ENCODE measurements around the gene C19orf25.
"Not testable (repeated sequence)": the region's sequence is repeated elsewhere in the genome, so short reads cannot be mapped to it uniquely, and the experiment has no call there.

C19orf25 gene

DNA sequence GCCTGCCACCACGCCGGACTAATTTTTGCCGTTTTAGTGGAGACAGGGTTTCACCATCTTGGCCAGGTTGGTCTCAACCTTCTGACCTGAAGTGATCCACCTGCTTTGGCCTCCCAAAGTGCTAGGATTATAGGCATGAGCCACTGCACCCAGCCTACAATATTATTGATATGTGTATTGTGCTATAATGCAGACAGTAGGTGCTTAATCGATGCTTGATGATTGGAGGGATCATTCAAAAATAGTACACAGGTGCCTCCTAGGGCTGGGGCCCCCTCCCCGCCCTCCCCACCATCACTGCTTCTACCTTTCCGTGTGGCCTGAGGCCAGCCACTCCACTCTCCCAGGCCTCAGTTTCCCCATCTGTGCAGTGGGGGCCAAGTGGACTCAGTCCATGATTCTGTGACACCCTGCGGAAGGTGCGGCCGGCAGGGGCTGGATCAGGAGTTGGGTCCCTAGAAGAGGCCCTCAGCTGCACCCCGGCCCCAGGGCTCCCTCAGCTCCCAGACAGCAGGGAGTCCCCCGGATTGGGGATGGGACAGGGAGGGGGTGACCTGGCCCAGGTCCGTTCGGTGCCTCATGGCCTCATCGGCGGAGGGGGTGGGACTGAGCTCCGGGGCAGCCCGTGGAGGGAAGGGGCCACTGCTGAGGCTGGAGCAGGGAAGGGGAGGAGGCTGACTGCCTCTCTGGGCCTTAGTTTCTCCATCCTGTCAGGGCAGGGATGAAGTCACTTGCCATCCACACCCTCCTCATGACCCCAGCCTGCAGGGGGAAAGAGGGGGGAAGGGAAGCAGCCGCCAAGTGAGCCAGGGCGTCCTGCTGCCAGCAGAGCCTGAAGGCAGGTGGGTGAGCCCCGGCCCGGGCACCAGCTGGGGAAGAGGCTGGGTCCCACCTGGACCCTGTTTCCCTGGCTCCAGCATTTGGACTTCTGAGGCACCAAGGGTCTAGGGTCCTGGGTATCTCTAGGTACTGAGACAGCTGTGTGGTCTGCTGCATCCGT lies 32.6 kb upstream of the C19orf25 start:
- FAIRE-seq, result no peak

DNA sequence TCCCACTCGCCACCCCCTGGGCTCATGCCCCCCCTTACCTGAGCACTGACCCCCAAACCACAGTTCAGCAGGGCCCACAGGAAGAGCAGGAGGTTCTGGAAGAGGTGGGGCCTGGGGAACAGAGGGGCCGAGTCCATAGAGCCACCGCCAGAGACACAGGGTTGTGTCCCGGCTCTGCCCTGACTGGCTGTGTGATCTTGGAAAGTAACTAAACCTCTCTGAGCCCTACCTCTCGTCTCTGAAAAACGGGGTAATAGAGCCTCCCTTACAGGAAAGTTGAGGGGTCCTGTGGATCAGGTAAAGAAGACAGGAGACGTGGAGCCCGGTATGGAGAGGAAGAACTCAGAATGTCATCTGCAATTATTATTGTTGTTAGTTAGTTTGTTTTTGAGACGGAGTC lies 31.8 kb upstream of the C19orf25 start:
- FAIRE-seq, result no peak

DNA sequence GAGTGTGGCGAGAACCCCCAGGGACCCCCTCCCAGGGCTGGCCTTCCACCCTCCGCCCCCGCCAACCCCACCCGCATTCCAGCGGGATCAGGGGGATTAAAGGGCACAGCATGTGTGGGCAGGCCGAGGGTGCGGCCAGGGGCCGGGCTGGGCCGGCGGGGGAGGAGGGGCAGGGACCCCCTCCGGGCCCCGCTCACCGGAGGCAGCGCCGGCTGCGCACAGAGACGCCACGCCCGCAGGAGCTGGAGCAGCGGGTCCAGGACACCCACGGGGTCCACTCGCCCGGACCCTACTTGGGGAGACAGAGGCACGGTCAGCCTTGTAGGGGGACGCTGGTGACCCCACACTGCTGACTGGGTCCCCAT lies 31.4 kb upstream of the C19orf25 start:
- FAIRE-seq, result no peak

DNA sequence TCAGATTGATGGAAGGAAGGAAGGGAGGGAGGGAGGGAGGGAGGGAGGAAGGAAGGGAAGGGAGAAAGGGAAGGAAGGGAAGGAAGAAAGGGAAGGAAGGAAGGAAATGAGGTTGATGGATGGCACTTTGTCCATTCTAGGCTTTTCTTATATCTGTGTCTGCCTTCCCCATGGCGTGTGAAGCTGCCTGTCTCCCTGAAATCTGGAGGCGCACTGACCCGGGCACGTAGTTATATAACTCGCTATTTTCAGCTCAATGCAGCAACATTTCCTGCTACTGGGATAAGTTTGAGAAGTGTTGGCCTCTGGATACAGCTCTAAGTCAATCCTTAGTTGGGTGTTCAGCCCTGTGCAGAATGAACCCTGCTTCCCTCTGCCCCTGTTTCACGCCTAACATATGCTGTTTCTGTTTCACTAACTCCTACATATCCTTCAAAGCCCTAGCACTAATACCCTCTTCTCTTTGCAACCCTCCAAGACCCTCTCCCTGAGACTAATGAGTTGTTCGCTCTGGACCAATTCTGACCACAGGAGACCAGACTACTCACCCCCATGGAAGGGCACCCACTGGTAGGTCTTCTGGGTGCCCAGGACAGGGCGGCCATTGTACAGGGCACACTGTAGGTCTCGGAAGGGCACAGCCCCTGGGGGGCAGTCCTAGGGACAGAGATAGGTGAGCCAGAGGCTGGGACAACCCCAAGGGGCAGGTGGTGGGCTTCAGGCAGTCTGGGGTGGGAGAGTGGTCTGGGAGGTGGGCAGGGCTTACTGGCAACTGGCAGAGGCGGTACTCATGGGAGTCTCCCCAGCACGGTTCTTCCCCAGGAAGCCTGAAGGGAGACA lies 30.8 kb upstream of the C19orf25 start:
- FAIRE-seq, result no peak

DNA sequence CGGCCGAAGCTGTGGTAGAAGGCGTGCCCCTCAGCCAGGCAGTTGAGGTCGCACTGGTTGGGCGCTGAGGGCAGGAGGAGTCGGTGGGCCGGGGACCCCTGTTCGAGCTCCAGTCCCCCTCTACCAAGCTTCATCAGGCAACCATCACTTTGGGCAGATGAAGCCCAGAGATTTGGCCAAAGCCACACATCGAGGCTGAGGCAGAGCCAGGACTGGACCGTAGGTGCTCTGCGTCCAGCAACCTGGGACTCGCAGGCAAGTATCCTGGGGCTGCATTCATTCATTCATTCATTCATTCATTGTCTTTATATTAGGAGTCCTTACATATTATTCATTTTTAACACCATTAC lies 29.5 kb upstream of the C19orf25 start:
- no peak for FAIRE-seq

DNA sequence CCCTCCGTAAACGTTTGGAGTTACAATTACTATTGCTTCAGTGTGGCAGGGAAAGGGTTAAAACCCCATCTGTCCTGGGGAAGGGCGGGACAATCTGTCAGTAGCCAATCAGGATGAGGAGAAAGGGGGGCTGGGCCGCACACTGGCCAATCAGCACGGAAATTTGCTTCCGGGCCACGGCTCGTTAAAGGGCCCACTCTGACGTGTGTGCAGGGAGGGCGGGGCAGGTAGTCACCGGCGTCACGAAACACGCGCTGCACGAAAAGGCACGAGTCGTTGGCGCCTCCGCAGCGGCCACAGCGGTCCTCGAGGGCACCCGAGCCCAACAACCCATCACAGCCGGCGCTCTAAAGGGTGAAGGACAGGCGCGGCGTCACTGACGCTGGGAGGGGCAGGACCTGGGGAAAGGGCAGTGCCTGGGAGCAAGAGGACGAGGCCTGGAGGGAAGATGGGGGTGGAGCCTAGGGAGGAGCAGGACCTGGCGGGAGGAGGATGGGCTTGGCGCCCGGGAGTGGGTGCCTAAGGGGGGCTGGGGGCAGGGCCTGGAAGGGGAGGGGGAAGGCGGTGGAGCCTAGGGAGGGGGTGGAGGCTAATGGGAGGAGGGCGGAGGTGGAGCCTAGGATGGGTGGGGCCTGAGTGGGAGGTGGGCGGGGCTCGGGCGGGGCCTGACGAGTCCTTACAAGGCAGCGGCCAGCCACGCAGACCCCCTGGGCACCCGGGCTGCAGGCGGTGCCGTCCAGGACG lies 28.9 kb upstream of the C19orf25 start:
- FAIRE-seq, result peak; percentile 92

DNA sequence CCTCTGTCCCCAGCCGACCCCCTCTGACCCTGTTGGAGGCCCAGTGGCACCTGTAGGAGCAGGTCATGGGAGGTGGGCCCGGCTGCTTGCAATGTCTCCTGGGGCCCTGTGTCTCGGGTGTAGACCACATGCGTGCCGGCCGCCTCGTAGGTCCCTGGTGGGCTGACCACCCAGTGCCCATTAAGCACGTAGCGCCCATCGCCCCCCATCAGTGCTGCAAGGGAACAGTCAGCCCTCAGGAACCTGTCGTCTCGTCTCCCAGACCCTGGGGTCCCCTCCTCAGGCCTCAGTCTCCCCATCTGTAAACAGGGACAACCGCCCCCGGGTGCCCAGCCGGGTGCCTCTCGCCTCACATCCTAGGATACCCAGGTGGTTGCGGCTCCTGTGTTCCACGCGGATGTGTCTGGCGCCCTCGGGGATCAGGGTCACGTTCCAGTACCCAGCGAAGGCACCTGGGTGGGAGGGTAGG lies 28.2 kb upstream of the C19orf25 start:
- no peak for FAIRE-seq

DNA sequence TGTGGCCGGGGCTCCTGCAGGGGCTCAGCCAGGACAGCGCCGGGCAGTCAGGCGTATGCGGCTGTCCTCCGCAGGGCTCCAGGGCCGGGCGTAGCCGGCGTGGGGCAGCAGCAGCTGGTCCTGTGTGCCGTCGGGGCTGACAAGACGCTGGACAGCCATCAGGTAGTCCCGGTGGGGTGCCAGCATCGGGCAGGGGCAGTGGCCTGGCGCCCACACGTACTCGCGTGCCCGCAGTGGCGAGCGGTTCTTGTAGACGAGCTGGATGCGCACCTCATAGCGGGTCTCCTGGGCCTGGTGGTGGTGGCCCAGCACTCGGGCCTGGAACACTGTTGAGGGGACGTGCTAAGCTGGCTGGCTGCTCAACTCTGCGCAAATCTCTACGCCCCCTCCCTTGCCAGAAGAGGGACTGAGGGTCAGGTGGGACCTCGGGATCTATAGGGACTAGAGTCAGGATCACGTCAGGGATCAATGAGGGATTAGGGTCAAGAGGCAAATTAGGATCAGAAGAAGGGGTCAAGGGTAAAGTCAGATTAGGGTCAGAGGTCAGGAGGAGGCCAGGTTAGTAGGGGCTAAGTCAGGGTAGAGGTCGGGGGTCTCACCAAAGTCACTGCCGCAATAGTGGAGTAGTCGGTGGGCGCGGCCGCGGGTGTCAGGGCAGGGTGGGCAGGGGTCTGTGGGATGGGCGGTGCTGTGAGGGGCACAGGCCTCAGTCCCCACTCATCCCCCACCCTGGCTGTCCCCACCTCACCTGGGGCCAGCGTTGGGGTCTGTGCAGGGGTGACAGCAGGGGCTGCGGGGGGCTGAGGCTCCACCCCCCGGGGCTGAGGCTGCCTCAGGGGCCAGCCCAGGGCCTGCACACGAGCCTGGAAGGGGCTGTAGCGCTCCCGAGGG lies 27.2 kb upstream of the C19orf25 start:
- no peak for FAIRE-seq

DNA sequence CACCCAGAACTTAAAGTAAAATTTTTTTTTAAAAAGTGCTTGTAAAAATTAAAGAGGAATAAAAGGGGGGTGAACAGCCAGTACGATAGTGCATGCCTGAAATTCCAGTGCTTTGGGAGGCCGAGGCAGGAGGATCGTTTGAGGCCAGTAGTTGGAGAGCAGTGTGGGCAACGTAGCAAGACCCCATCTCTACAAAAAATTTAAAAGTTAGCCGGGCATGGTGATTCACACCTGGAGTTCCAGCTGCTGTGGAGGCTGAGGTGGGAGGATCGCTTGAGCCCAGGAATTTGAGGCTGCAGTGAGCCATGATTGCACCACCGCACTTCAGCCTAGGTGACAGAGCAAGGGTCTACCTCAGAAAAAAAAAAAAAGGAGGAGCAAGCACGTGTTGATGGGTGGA lies 26.0 kb upstream of the C19orf25 start:
- no peak for FAIRE-seq

DNA sequence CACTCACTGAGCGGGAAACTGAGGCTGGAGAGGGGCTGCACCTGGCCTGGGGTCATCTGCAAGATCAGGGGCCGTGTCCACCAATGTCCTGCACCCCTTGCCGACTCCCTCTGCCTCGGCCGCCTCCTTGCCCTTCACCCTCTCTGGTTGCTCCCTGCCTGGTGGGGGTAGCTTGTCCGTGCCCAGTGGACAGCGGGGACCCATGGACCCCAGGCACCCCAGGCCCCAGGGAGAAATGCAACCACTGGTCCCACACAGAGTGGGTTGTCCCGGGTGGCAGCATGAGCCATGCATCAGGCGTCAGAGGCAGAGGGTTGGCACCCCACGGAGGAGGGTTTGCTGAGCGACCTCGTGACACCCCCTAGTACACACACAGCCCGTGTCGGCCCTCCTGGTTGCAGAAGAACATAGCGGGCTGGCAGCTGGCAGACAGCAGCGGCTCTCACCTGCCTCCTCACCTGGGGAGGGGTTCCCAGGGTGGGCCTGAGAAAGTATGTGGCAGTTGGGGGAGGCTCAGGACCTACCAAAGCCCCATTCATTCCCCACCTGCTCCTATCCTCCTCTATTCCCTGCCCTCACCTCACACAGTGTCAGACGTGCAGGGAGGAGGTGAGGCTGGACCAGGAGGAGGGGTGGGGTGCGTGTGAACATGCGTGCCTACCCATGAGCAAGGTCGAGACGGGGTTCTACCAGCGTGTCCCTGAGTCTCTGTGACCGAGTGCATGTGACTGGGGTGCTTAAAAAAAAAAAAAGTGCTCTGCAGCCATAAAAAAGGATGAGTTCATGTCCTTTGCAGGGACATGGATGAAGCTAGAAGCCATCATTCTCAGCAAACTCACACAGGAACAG lies 25.1 kb upstream of the C19orf25 start:
- no peak for FAIRE-seq

DNA sequence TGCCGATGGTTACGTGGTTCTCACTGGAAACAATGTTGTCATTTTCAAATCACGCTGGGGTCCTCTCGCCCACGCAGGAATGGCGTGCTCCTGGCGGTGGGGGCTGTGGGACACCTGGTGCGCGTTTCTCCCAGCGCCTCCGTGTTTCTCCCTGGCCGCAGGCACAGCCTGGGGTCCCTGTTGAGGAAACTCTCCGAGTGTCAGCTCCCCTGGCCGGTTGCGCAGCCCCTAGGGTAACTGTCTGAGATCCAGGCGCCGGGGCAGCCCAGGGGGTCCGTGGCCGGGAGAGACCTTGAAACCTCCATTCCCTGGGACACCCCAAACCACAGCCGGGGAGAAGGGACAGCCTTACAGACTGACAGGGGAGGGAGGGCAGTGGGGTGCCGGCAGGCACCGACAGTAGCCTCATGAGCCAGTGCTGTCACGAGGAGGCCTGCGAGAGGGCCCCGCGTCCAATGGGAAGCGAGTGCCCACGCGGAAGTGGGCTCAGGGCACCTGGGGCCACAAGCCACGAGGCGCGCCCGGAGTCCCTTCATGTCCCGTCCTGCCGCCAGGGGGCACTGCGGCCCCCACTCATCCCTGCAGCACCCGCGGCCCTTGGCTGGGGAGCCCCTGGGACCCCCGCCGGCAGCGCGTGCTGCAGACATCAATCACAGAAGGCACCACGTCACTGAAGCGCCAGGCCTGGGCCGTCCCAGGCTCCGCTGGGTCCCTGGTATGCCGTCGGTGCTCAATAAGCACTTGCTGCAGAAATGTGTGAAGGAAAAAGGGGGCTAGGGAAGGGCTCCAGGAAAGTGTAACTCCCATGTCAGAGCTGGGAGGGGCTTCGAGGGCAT lies 24.3 kb upstream of the C19orf25 start:
- no peak for FAIRE-seq

DNA sequence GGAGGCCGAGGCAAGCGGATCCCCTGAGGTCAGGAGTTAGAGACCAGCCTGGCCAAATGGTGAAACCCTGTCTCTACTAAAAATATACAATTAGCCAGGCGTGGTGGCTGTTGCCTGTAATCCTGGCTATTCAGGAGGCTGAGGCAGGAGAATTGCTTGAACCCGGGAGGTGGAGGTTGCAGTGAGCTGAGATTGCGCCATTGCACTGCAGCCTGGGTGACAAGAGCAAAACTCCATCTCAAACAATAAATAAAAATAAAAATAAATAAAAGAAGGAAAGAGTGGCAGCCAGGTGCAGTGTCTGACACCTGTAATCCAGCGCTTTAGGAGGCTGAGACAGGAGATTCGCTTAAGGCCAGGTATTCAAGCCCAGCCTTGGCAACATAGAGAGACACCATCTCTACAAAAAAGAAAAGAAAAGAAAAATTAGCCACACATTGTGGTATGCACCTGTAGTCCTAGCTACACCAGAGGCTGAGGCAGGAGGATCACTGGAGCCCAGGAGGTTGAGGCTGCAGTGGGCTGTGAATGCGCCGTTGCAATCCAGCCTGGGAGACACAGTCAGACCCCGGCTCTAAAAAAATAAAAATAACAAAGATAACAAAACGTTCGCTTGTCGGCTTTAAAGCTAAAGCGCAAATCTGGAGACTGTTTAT lies 23.5 kb upstream of the C19orf25 start:
- FAIRE-seq, result no peak

DNA sequence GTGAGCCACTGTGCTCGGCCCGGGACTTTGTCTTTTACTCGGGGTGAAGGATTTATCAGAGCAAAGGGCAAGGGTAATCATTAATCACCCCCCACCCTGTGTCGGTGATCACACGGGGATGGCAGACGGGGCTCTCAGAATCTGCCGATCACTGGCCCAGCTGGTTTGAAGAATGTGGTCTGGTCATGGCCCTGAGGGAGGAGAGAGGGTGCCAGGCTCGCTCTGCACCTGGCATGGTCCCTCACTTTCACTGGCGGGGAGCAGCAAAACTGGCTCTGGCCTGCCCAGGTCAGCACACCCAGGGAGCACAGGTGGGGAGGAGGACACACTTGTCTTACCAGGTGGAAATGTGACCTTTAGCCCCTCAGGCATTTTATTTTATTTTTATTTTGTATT lies 22.2 kb upstream of the C19orf25 start:
- FAIRE-seq, result no peak

DNA sequence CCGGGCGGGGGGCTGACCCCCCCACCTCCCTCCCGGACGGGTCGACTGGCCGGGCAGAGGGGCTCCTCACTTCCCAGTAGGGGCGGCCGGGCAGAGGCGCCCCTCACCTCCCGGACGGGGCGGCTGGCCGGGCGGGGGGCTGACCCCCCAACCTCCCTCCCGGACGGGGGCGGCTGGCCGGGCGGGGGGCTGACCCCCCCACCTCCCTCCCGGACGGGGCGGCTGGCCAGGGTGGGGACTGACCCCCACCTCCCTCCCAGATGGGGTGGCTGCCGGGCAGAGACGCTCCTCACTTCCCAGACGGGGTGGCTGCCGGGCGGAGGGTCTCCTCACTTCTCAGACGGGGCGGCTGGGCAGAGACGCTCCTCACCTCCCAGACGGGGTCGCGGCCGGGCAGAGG lies 20.2 kb upstream of the C19orf25 start:
- not testable (repeated sequence) for FAIRE-seq

DNA sequence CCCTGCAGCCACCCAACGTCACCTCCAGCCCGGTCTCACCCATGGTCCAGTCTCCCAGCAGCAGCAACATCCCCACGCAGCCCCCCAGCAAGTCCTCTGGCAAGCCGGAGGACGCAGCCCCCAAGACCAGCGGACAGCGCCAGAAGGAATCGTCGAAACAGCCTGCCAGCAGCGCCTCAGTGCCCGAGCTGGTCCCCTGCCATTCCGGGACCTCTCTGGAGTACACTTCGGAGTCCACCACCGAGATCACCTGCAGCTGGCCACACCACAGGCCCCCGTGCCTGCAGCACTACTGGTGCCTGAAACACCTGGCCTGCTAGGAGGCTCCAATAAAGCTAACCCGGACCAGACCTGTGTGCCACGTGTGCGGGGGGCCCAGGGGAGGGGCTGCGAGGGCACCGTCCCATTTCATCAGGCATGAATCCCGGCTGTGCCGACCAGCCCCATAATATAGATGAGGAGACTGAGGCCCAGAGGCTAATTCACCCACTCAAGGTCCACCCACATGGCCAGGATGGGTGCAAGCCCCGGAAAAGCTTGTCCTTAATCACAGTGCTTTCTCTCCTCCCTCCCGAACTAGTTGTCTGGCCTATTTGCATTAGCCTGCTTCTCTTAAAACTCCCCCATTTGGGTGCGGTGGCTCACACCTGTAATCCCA lies 18.7 kb upstream of the C19orf25 start:
- FAIRE-seq, result no peak

DNA sequence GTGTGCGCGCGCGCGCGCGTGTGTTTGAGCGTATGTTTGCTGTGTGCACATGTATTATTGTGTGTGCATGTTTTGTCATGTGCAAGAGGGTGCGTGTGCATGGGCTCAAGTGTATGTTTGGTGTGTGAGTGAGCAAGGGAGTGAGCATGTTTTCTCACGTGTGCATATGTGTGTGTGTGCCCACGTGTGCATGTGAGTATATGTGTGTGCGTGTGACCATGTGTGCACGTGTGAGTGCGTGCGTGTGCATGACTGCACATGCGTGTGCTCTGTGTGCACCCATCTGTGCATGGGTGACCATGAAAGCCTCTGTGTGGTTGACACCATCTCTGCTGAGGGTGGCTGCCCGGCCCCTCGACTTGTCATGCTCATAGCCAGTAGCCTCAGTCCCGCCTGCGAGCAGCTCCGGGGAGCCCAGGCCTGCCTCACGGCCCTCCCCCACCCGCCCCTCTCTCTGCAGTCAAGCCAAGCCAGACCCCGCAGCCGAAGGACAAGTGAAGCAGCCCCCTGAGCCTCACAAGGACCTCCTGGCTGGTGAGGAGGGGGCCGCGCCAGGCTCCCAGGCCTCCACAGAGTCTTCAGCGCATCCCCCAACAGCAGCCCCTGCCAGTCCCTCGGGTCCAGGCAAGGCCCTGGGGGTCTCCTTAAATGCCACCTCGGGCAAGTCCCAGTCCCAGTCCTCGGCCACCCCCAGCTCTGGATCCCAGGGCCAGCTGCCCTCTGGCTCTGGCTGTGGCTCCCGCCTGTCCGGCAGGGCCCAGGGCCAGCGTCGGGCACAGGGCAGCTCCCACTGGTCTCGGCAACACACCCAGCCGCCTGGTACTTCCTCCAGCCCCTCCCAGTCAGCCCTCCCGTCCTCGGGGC lies 17.9 kb upstream of the C19orf25 start:
- no peak for FAIRE-seq

DNA sequence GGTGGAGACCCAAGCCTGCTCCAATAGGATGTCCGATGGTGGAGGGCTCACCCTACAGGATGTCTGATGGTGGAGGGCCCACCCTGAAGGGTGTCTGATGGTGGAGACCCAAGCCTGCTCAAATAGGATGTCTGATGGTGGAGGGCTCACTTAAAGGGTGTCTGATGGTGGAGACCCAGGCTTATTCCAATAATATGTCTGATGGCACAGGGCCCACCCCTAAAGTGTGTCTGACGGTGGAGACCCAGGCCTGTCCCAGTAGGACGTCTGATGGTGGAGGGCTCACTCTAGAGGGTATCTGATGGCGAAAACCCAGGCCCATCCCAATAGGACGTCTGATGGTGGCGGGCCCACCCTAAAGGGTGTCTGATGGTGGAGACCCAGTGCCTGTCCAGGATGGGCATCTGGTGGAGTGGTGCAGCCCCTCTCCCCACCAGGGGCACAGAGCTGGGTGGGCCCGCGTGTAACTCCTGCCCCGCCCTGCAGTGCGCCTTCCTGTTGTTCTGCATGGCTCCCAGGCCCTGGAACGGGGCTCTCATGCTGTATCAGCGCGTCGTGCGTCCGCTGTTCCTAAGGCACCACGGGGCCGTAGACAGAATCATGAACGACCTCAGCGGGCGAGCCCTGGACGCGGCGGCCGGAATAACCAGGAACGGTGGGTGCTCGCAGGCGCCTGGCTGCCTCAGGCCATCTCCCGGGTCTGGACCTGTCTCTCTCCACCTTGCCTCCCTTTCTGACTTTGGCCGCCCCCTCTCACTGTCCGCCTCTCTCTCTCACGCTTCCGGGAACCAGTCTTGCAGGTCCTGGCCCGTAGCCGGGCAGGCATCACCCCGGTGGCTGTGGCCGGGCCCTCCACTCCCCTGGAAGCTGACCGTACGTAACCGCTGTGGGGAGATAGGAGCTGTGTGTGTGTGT lies 17.0 kb upstream of the C19orf25 start:
- no peak for FAIRE-seq

Measured in TTC549 (cell line).